Right renal pelvis (tissue), 4 donors: ENCODE measurements around the gene QRICH1. TPM values are rescaled to one million over a fixed set of nuclear protein-coding genes. Genes with fewer than 3 reads are reported as not detected.
A peak's percentile ranks its signal among the peaks of the same experiment; 100 is the strongest.

Experiments
- DNase-seq, 4 donors: peaks; one replicate each; pipeline ENCODE4 v3.0.0-alpha.2; 2013; ENCODE audit warnings: low read depth in 4 of 4, low spot score in 3 of 4, missing footprints in 1 of 4
- polyA plus RNA-seq, 4 donors: library from polyadenylated mRNA; unstranded; fragments of 120-200 nt; gene quantifications; one replicate each; pipeline ENCODE4 v1.2.1, GENCODE V29; 2013; ENCODE audit not compliant: insufficient read length in 4 of 4

QRICH1 gene, protein sequence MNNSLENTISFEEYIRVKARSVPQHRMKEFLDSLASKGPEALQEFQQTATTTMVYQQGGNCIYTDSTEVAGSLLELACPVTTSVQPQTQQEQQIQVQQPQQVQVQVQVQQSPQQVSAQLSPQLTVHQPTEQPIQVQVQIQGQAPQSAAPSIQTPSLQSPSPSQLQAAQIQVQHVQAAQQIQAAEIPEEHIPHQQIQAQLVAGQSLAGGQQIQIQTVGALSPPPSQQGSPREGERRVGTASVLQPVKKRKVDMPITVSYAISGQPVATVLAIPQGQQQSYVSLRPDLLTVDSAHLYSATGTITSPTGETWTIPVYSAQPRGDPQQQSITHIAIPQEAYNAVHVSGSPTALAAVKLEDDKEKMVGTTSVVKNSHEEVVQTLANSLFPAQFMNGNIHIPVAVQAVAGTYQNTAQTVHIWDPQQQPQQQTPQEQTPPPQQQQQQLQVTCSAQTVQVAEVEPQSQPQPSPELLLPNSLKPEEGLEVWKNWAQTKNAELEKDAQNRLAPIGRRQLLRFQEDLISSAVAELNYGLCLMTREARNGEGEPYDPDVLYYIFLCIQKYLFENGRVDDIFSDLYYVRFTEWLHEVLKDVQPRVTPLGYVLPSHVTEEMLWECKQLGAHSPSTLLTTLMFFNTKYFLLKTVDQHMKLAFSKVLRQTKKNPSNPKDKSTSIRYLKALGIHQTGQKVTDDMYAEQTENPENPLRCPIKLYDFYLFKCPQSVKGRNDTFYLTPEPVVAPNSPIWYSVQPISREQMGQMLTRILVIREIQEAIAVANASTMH
- 10 to 100 TPM; 76.8 to 90.3 (median 89.5) TPM for polyA plus RNA-seq

DNA sequence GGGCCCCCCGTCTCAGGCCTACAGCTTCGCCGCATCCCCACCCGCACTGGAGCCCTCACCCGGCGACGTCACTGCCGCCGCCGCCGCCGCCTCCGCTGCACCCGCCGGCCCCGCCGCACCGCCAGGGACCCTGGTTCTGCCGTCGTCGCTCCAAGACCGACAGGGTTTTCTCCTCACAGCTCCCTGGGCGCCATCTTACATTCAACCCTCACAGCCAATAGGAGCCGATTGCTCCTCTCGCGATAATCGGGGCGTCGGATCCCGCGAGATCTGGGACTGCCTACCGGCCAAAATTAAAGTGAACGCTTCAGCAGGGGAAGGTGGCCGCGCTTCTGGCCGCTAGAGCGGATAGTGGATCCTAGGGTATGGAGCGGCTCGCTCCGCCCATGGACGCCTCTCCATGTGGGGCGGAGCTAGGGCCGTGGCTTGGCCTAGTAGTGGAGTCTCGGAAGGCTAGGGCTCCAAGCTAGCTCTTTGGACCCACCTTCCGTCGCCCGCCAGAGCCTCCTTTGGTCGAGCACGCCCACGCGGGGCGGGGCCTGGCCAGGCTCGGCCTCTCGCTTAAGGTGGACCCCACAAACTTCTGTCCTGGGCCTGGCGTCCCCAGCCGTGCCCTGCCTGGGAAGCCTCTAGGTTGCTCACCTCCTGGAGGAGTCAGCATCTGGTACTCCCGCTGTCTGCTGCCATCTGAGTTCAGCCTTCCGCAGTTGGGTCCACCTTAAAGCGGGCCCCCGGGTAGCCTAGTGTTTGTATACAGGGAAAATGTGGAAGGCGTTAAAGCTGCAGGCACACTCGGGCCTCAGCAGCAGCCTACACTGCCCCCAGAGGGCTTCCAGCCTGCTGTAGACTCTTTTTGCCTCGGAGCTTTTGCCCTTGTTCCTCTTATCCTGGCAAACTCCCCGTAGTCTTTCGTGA is at the start of gene QRICH1:
TSS of gene QRICH1 (minus strand) at position 219 of the 915 bp plus-strand sequence. CDS start 17,054 bp downstream, outside the sequence.
- peak; percentile 96 to 98 (median 97) for DNase-seq

DNA sequence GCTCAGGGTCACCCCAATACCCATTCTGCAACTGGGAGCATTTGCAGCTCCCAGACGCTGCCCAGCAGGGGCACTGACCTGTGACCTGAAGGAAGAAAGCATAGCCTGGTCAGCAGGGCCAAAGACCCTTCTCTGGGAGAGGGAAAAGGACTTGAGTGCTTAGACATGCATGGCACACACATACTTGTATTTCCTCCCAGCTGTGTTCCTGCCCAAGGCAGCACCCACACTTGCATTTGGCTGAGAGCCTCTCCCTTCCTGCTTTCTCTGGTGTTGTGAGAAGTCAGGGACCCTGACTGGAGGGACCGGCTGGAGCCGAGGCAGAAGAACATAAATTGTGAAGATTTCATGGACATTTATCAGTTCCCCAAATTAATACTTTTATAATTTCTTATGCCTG is 46.2 kb upstream of the QRICH1 start:
- no peak for DNase-seq

GRCh38 chr3:49135499-49135898 is 41.6 kb upstream of the QRICH1 start:
- no peak for DNase-seq

- DNase-seq = no peak
These were observed 40.8 kb upstream of the QRICH1 start for GRCh38 chr3:49134471-49135265.

GRCh38 chr3:49133226-49133951 is 39.5 kb upstream of the QRICH1 start:
- DNase-seq = peak; percentile 75 to 83 (median 78)

DNA sequence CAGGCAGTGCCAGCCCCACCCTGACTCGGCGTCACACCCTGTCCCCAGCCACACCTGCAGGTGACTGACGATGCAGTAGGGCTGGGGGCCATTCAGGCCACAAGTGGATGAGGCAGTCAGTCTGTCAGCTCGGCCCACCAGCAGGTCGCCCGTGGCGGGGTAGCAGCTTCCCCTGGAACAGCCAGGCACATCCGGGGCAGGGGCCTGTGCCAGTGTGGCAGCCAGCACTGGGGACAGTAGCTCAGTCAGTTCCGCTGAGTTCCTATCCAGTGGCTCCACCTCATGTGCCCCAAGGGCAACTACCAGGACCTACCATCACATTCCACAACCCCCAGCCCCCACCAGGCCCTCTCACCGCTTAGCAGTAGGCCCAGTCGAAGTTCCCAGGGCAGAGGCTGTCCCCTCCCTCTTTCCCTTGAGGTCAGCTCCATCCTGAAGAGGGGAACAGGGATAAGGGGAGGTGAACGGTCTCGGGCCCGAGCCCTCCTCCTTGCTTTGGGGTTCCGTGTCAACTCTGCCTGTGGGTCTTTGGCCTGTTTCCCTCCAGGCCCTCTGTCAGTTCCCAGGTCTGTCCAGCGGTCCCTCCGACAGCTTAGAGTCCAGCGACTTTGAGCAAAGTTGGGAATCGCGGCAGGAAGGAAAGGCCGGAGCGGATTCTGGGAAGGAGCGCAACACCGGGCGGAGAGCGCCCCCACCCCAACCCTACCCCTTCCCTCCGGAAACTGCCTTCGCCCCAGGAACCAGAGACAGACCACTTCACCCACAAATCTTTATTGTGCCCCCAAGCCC is 38.8 kb upstream of the QRICH1 start, which contains the start of gene LAMB2:
TSS of gene LAMB2 (minus strand) at position 614 of the 789 bp plus-strand sequence. CDS start at position 431, 183 bp downstream.
- DNase-seq = peak; percentile 70 to 76 (median 72)

DNA sequence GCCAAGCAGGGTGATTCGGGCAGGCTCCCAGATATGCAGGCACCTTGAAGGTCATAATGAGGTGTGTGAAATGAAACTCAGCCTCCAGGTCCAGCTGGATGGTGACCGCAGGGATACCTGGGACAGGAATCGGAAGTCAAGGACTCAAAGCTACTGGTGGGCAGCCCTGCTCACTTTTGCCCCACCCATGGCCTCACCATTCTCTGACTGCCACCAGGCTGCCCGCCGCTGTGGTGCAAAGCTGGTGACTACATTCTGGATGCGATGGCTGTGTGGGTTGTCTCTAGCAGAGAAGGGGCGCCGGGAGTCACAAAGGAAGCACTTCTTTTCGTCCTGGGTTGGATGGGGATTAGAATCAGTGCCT is 38.2 kb upstream of the QRICH1 start:
- no peak for DNase-seq

- no peak for DNase-seq
These were observed 37.7 kb upstream of the QRICH1 start for GRCh38 chr3:49131576-49131975.

DNA sequence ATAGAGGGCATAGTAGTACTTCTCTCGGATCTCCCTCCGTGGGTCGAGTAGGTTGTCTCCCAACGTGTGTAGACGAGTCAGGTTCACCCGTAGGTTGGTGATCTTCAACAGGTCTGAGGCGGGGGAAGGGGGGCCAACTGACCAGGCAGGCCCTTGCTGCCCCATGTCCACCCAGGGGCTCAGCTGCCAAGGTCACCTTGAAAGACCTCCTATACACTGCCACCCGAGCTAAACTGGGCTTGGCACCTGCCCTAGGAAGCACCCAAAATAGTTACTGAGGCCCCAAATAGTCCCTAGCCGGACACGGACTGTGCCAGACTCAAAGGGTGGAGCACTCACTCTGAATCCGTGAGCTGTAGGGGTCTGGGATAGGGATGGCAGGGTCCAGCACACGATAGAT is 37.2 kb upstream of the QRICH1 start:
- no peak for DNase-seq

DNA sequence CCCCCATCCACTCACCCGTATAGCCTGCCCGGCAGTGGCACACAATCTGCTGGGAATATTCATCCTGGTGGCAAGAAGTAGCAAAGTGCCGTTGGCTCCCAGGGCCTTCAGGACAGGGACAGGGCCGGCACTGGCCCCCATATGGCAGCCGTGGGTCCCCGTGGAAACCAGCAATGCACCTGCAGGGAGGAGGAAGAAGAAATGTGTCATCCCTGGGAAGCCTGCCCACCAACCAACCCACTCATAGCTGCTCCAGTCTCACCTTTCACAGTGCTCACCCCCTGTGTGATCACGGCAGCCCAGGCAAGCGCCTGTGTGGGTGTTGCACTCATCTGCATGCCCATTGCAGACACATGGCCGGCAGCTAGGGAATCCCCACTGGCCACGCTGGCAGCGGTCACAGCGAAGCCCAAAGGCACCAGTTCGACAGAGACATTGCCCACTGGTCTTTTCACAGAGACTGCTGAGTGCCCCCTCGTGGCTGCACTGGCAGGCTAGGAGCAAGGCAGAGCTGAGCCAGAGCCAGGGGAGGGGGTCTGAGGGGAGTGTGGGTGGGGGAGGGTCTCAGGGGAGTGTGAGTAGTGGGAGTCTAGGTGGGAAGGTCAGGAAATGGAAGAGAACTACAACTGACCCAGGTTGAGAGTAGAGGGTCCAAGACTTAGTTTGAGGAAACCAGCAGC is 31.3 kb upstream of the QRICH1 start:
- no peak for DNase-seq

- DNase-seq = no peak
These were observed 30.3 kb upstream of the QRICH1 start for GRCh38 chr3:49124203-49124602.

DNA sequence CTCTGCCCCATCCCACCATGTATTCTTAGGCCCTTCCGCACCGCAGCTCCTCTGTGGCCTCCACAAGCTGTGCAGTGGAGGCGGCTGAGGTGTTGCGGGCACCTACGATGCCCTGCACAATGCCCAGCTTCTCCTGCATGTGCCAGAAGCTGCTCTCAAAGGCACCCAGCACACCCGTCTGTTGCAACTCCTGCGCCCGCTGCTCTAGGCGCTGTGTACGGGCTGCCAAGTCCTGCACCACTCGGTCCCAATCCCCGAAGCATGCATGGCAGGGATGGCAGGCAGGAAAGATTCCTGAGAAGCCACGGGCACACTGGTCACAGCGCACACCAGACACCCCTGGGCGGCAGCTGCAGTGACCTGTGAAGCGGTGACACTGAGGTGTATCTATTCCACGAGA is 29.8 kb upstream of the QRICH1 start:
- DNase-seq = no peak

- DNase-seq = no peak
These were observed 29.1 kb upstream of the QRICH1 start for GRCh38 chr3:49122886-49123545.

- DNase-seq = no peak
These were observed 28.6 kb upstream of the QRICH1 start for GRCh38 chr3:49122451-49122850.

GRCh38 chr3:49122022-49122421 is 28.2 kb upstream of the QRICH1 start:
- no peak for DNase-seq

DNA sequence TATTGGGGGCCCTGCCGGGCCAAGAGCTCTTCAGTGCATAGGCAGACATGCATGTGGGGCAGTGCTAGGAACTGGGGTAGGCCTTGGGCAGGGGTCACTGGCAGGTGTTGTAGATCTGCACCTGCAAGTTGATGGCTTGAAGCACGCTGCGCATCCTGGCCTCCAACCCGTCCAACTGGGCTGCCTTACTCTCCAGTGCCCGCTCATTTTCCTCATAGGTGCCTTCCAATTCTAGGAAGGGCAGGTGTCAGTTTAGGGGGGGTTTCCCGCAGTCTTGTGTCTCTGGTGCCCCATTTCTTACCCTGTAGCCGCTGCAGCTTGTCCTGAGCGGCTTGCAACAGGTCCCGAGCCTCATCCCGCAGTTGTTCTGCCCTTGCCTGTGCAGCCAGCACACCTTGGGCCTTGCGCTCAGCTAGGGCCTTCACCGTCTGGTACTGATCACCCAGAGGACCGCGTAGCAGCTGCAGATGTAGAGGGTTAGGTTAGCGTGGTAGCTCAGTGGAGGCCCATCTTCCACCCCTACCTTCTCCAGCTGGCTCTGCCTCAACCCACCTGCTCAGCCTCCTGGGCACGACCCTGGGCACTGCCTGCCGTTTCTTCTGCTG is 27.4 kb upstream of the QRICH1 start:
- no peak for DNase-seq
